Measurements from ENCODE around the gene S100PBP. TPM values are rescaled to one million over a fixed set of nuclear protein-coding genes. Genes with fewer than 3 reads are reported as not detected.

Gene S100PBP
- 23.1 TPM for total RNA-seq (2013)
- polyA plus RNA-seq (10 to 100 TPM in 1 of 3 donors, 1 to 10 TPM in 2; 6.6 to 17.4 (median 7.1) TPM), polyA minus RNA-seq (7.5 and 8.0 TPM in 2 replicates), total RNA-seq (9.1 to 32.5 (median 14.4) reads per million in 11 experiments)

DNA sequence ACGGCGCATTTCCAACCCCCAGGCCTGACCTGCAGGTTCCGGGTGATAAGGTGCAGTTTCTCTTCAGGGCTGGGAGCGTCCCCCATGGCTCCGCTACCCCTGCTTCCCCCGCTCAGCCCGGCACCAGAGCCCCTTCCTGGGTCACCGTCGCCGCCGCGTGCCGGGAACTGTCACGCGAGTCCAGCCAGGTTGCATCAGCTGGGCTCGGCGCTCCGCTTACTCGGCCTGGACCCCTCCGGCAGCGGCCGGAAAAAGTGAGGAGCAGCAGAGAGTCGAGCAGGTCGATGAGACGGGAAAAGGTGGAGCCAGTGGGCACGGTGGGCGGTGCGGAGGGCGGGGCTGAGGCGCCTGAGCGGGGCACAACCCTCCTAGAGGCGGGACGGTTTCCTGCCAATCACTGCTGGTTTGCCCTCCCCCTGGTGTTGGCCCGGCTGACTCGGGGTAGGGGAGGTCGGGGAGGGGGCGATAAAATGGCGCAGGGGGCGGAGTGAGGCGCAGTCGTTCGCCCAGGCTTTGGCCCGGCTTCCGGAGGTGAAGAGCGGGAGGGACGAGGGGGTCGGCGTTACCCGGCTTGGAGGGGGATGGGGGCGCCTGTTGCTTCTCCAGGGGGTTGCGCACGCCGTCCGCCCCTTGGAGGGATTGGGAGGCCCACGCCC is at the start of gene S100PBP, which contains the start of gene YARS1:
S100PBP (plus strand) TSS at position 495 of the 656 bp plus-strand sequence. CDS start 8,447 bp downstream, outside the sequence.
YARS1 (minus strand) TSS at position 200 of the 656 bp plus-strand sequence; CDS start at position 86, 114 bp downstream.
- peak within 1 kb of the TSS; percentile 92 to 99 for H3K4me3 Mint-ChIP-seq
- peak; percentile 98 to 99 (median 98) for DNase-seq
- intact Hi-C loops (cut with micrococcal nuclease): loop anchor here (5.0 kb wide), 3 partner anchors 160 to 425 kb away; partner anchors contain the start of genes BSDC1 (in 1 of the 2), RBBP4 (in 1 of the 2) and ZBTB8OS (in 1 of the 2)
- Histone ChIP-seq H3K4me1 (ENCODE audit: control insufficient read depth in 1 of 2, insufficient read depth in 2 of 2, low read length in 2 of 2) (peaks cover 30 to 46% of the 10 kb centered on the region in 2 donors), H3K79me2 (ENCODE audit: insufficient read depth, low read length) (peaks cover 94% of the 10 kb centered on the region), H3K4me2 (replicated peaks; ENCODE audit: extremely low read depth, low read length, poor library complexity, severe bottlenecking) (peak within 1 kb of the TSS; percentile 96), H4K20me1 (ENCODE audit: insufficient read depth, low read length) (peaks cover 16% of the 10 kb centered on the region), H3K4me3 (replicated peaks in 1 of 3; ENCODE audit: low read depth in 2 of 3, low read length in 3 of 3) (peak within 1 kb of the TSS; percentile 79 to 100 (median 97)), H3K9me3 (replicated peaks in 1 of 2; ENCODE audit: control insufficient read depth in 1 of 2, insufficient read depth in 1 of 2, low read length in 2 of 2) (no peaks in the 10 kb centered on the region), H3K27ac (ENCODE audit: low read depth in 1 of 2, low read length in 2 of 2) (peak within 1 kb of the TSS; percentile 93 to 99), H3K27me3 (ENCODE audit: control insufficient read depth in 2 of 2, insufficient read depth in 2 of 2, low read length in 2 of 2) (no peaks in the 10 kb centered on the region), H2AFZ (ENCODE audit: insufficient read depth, low read depth, low read length, poor library complexity, severe bottlenecking) (peak within 1 kb of the TSS; percentile 98), H3K9ac (ENCODE audit: insufficient read depth, low read length, poor library complexity, severe bottlenecking) (peak within 1 kb of the TSS; percentile 93), H3K36me3 (replicated peaks in 1 of 2; ENCODE audit: control insufficient read depth in 1 of 2, insufficient read depth in 2 of 2, low read length in 2 of 2) (no peaks in the 10 kb centered on the region)
- H3K4me1 Mint-ChIP-seq: peaks cover 44% of the 10 kb centered on the region
- peaks cover 0 to 2% (median 1%) of the 10 kb centered on the region in 3 donors for H3K27me3 Mint-ChIP-seq (ENCODE audit: low read depth in 3 of 3)
- peaks cover 5% of the 10 kb centered on the region in 2 donors for H3K36me3 Mint-ChIP-seq
- WGBS (ENCODE audit: insufficient coverage): under 1% methylated on average over 47 of the region's 55 CpGs
- H3K27ac Mint-ChIP-seq: peak within 1 kb of the TSS; percentile 95 to 98 (median 98)
- no peaks in the 10 kb centered on the region for H3K9me3 Mint-ChIP-seq
- TF ChIP-seq CTCF (IDR thresholded peaks at IDR 0.05): no peak

DNA sequence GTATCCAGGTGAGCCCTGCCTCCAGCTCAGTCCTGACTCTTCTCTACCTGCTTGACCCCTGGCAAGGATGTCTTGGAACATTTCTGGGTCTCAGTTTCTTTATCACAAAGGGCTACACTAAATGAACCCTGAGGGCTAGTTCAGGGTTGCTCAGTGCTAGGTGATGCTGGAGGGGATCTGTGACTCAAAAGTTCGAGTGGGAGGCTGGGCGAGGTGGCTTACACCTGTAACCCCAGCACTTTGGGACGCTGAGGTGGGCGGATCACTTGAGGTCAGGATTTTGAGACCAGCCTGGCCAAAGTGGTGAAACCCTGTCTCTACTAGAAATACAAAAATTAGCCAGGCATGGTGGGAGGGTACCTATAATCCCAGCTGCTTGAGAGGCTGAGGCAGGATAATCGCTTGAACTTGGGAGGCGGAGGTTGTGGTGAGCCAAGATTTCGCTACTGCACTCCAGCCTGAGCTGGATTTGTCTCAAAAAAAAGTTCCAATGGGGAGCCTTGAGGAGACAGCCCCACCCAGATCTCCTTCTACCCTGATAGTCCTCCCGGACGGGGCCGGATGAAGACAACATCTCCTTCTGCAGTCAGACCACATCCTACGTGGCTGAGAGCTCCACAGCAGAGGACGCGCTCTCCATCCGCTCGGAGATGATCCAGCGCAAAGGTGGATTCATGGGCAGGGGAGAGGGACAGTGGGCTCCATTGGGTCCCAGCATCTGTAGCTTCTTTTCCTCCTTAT is 49.2 kb upstream of the S100PBP start:
- no peaks in the 10 kb centered on the region for H3K79me2 ChIP-seq (ENCODE audit: insufficient read depth, low read length)
- no peak overlapping the region for H2AFZ ChIP-seq (ENCODE audit: insufficient read depth, low read depth, low read length, poor library complexity, severe bottlenecking)
- H3K9ac ChIP-seq (ENCODE audit: insufficient read depth, low read length, poor library complexity, severe bottlenecking): no peak overlapping the region
- Mint-ChIP-seq H3K36me3 (peaks cover 2 to 33% of the 10 kb centered on the region in 2 donors), H3K4me1 (peaks cover 2% of the 10 kb centered on the region), H3K4me3 (no peak overlapping the region), H3K9me3 (no peaks in the 10 kb centered on the region), H3K27me3 (ENCODE audit: low read depth in 3 of 3) (no peaks in the 10 kb centered on the region), H3K27ac (peak overlapping the region in 1 of 7 donors; percentile 68)
- no peak overlapping the region for H3K27ac ChIP-seq (ENCODE audit: low read depth in 1 of 2, low read length in 2 of 2)
- 89% methylated on average over 9 of the region's 16 CpGs for WGBS (ENCODE audit: insufficient coverage)
- H3K36me3 ChIP-seq (replicated peaks in 1 of 2; ENCODE audit: control insufficient read depth in 1 of 2, insufficient read depth in 2 of 2, low read length in 2 of 2): peaks cover 2 to 15% of the 10 kb centered on the region in 2 donors
- H4K20me1 ChIP-seq (ENCODE audit: insufficient read depth, low read length): no peaks in the 10 kb centered on the region
- no peaks in the 10 kb centered on the region for H3K27me3 ChIP-seq (ENCODE audit: control insufficient read depth in 2 of 2, insufficient read depth in 2 of 2, low read length in 2 of 2)
- H3K4me1 ChIP-seq (ENCODE audit: control insufficient read depth in 1 of 2, insufficient read depth in 2 of 2, low read length in 2 of 2): no peaks in the 10 kb centered on the region
- H3K4me2 ChIP-seq (replicated peaks; ENCODE audit: extremely low read depth, low read length, poor library complexity, severe bottlenecking): no peak overlapping the region
- no peak for TF ChIP-seq CTCF (IDR thresholded peaks at IDR 0.05)
- no peak for DNase-seq
- no peaks in the 10 kb centered on the region for H3K9me3 ChIP-seq (replicated peaks in 1 of 2; ENCODE audit: control insufficient read depth in 1 of 2, insufficient read depth in 1 of 2, low read length in 2 of 2)
- H3K4me3 ChIP-seq (replicated peaks in 1 of 3; ENCODE audit: low read depth in 2 of 3, low read length in 3 of 3): no peak overlapping the region
- intact Hi-C loops (cut with micrococcal nuclease): loop anchor here in 1 of 2 donors (5.0 kb wide), 1 partner anchor 56 kb away; no protein-coding TSS in a partner anchor
